H9 (cell line): ENCODE data around the gene AVPR2. TPM values are rescaled to one million over a fixed set of nuclear protein-coding genes. Genes with fewer than 3 reads are reported as not detected.

Experiments
- DNase-seq: peaks from one replicate; pipeline ENCODE4 v3.0.0-alpha.2; 2017
- H2AFZ ChIP-seq: one replicate; pipeline ENCODE4 v1.6.1; 2013; ENCODE audit warnings: mild to moderate bottlenecking, low read length, control low read depth, moderate library complexity
- H2AK5ac ChIP-seq: 2 replicates; pipeline ENCODE4 v1.6.1; 2013; ENCODE audit warnings: low read length, control low read depth, mixed read lengths; ENCODE audit not compliant: insufficient read length
- H2BK120ac ChIP-seq: one replicate; pipeline ENCODE4 v1.6.1; 2013; ENCODE audit warnings: low read depth, mild to moderate bottlenecking, low read length, control low read depth, inconsistent platforms; ENCODE audit not compliant: poor library complexity, severe bottlenecking
- H2BK12ac ChIP-seq: 2 replicates; pipeline ENCODE4 v1.6.1; 2013; ENCODE audit warnings: low read length, control low read depth, mixed read lengths, low read depth; ENCODE audit not compliant: insufficient read length
- H2BK15ac ChIP-seq: 2 replicates; pipeline ENCODE4 v1.6.1; 2013; ENCODE audit warnings: low read depth, low read length, control low read depth
- H2BK20ac ChIP-seq: one replicate; pipeline ENCODE4 v1.6.1; 2013; ENCODE audit warnings: low read depth, mild to moderate bottlenecking, low read length, control low read depth, inconsistent platforms; ENCODE audit not compliant: poor library complexity, severe bottlenecking
- H2BK5ac ChIP-seq: 2 replicates; pipeline ENCODE4 v1.6.1; 2013; ENCODE audit warnings: low read length, control low read depth, mixed read lengths; ENCODE audit not compliant: insufficient read length
- H3K14ac ChIP-seq: 2 replicates; pipeline ENCODE4 v1.6.1; 2013; ENCODE audit warnings: low read length, control low read depth; ENCODE audit not compliant: insufficient read depth
- H3K18ac ChIP-seq: 2 replicates; pipeline ENCODE4 v1.6.1; 2013; ENCODE audit warnings: low read depth, mild to moderate bottlenecking, mixed read lengths, low read length, control low read depth; ENCODE audit not compliant: insufficient read length
- H3K23ac ChIP-seq: 2 replicates; pipeline ENCODE4 v1.6.1; 2013; ENCODE audit warnings: low read length, control low read depth, mixed read lengths, low read depth; ENCODE audit not compliant: insufficient read length
- H3K23me2 ChIP-seq: 2 replicates; pipeline ENCODE4 v1.6.1; 2013; ENCODE audit warnings: low read depth, mild to moderate bottlenecking, mixed read lengths, low read length, control low read depth; ENCODE audit not compliant: insufficient read length, poor library complexity, severe bottlenecking
- H3K27ac ChIP-seq: 2 replicates; pipeline ENCODE4 v1.5.1; 2013; ENCODE audit warnings: low read length, control low read depth, mixed read lengths, low read depth; ENCODE audit not compliant: insufficient read length
- H3K27me3 ChIP-seq: 2 replicates; pipeline ENCODE4 v1.6.1; 2013; ENCODE audit warnings: low read length, control low read depth, inconsistent platforms; ENCODE audit not compliant: insufficient read depth
- H3K4ac ChIP-seq: 2 replicates; pipeline ENCODE4 v1.6.1; 2013; ENCODE audit warnings: low read depth, mild to moderate bottlenecking, control low read depth, inconsistent platforms, low read length, moderate library complexity
- H3K4me1 ChIP-seq: 2 replicates; pipeline ENCODE4 v1.6.1; 2013; ENCODE audit warnings: low read length, control low read depth, inconsistent platforms; ENCODE audit not compliant: insufficient read depth
- H3K4me2 ChIP-seq: 2 replicates; pipeline ENCODE4 v1.6.1; 2013; ENCODE audit warnings: low read length, control low read depth, mixed read lengths; ENCODE audit not compliant: insufficient read length, insufficient read depth
- H3K56ac ChIP-seq: 2 replicates; pipeline ENCODE4 v1.6.1; 2013; ENCODE audit warnings: low read depth, mild to moderate bottlenecking, mixed read lengths, low read length, control low read depth; ENCODE audit not compliant: insufficient read length
- H3K79me1 ChIP-seq: 2 replicates; pipeline ENCODE4 v1.6.1; 2013; ENCODE audit warnings: low read depth, mild to moderate bottlenecking, moderate library complexity, low read length, control low read depth, inconsistent platforms; ENCODE audit not compliant: insufficient read depth, poor library complexity, severe bottlenecking
- H3K79me2 ChIP-seq: 2 replicates; pipeline ENCODE4 v1.6.1; 2013; ENCODE audit warnings: low read length, control low read depth, inconsistent platforms; ENCODE audit not compliant: insufficient read depth
- H3K9ac ChIP-seq: 2 replicates; pipeline ENCODE4 v1.6.1; 2013; ENCODE audit warnings: low read length, control low read depth, mixed read lengths; ENCODE audit not compliant: insufficient read length; ENCODE audit errors: extremely low read depth
- H3K9me3 ChIP-seq: one replicate; pipeline ENCODE4 v1.6.1; 2013; ENCODE audit warnings: low read depth, low read length, inconsistent platforms; ENCODE audit not compliant: control insufficient read depth
- H3T11ph ChIP-seq: one replicate; pipeline ENCODE4 v1.6.1; 2013; ENCODE audit warnings: mild to moderate bottlenecking, low read length, control low read depth, inconsistent platforms
- H4K20me1 ChIP-seq: one replicate; pipeline ENCODE4 v1.6.1; 2013; ENCODE audit not compliant: control insufficient read depth, insufficient read length, insufficient read depth
- H4K5ac ChIP-seq: 2 replicates; pipeline ENCODE4 v1.6.1; 2013; ENCODE audit warnings: low read depth, mild to moderate bottlenecking, mixed read lengths, low read length, control low read depth; ENCODE audit not compliant: insufficient read length
- H4K8ac ChIP-seq: replicated peaks from 2 replicates; pipeline ENCODE4 v1.6.1; 2013; ENCODE audit warnings: low read length, control low read depth, mixed read lengths, low read depth; ENCODE audit not compliant: insufficient read length
- H4K91ac ChIP-seq: 2 replicates; pipeline ENCODE4 v1.6.1; 2013; ENCODE audit warnings: low read depth, mild to moderate bottlenecking, moderate library complexity, mixed read lengths, low read length, control low read depth; ENCODE audit not compliant: insufficient read length
- H3K27ac Mint-ChIP-seq, 3 experiments: 2 replicates in 2 of 3; 3 replicates in 1 of 3; pipeline ENCODE4 v1.8.0; 2020 to 2021; ENCODE audit warnings: mixed read lengths in 3 of 3, mild to moderate bottlenecking in 1 of 3, moderate library complexity in 1 of 3
- H3K27me3 Mint-ChIP-seq: 2 replicates; pipeline ENCODE4 v1.8.0; 2021; ENCODE audit warnings: low read depth, mild to moderate bottlenecking, moderate library complexity, mixed read lengths
- H3K36me3 Mint-ChIP-seq, 3 experiments: 2 replicates in 2 of 3; 3 replicates in 1 of 3; pipeline ENCODE4 v1.8.0; 2020 to 2021; ENCODE audit warnings: low read depth in 3 of 3, mixed read lengths in 3 of 3; ENCODE audit not compliant: insufficient read depth in 1 of 3
- H3K4me1 Mint-ChIP-seq, 2 experiments: 2 replicates each; pipeline ENCODE4 v1.8.0; 2020; ENCODE audit warnings: mixed read lengths in 2 of 2
- H3K4me3 Mint-ChIP-seq, 2 experiments: 2 replicates in 1 of 2; 3 replicates in 1 of 2; pipeline ENCODE4 v1.8.0; 2020 to 2021; ENCODE audit warnings: mild to moderate bottlenecking in 2 of 2, mixed read lengths in 2 of 2, moderate library complexity in 1 of 2
- H3K9me3 Mint-ChIP-seq, 2 experiments: 2 replicates in 1 of 2; 3 replicates in 1 of 2; pipeline ENCODE4 v1.8.0; 2020; ENCODE audit warnings: mild to moderate bottlenecking in 2 of 2, mixed read lengths in 2 of 2, moderate library complexity in 1 of 2
- CTCF ChIP-seq: fragments of 200-600 bp; sonication (generic); conservative IDR thresholded peaks from 3 replicates; pipeline ENCODE4 v1.8.0; 2021; ENCODE audit warnings: antibody characterized with exemption, mild to moderate bottlenecking
- WGBS: extraction: QIAGEN DNeasy Blood & Tissue Kit; methylation state at CpG from one replicate; pipeline ENCODE4 v1.1.7; 2013; ENCODE audit warnings: missing lambda C conversion rate, low lambda C conversion rate, mixed read lengths; ENCODE audit not compliant: insufficient read length; ENCODE audit errors: extremely low coverage; 5-methylcytosine and 5-hydroxymethylcytosine counted together
- total RNA-seq: library from RNA; stranded (reverse); gene quantifications from 2 replicates; pipeline ENCODE4 v1.2.1, GENCODE V29; 2021

Gene AVPR2
- total RNA-seq, 1 experiment from 2014 or later, result not detected

- H3K36me3 Mint-ChIP-seq, result peaks cover 9 to 14% (median 10%) of the 10 kb centered on the region in 3 experiments; a peak in 6 of 7 replicates
- Histone ChIP-seq H3K9ac (no peak overlapping the region), H3K79me2 (no peaks in the 10 kb centered on the region), H2AK5ac (no peak overlapping the region), H4K20me1 (no peaks in the 10 kb centered on the region), H4K8ac (no peak overlapping the region), H2BK120ac (no peak overlapping the region), H3K9me3 (no peaks in the 10 kb centered on the region), H2BK20ac (no peak overlapping the region), H3K79me1 (no peaks in the 10 kb centered on the region), H3K56ac (no peak overlapping the region), H2AFZ (no peak overlapping the region), H3K23me2 (peaks cover 3% of the 10 kb centered on the region), H3K14ac (no peak overlapping the region), H4K91ac (no peak overlapping the region), H3K4ac (no peak overlapping the region), H3K4me1 (no peaks in the 10 kb centered on the region; the same call in none of the 2 replicates), H3K23ac (no peak overlapping the region), H4K5ac (no peak overlapping the region), H3K4me2 (no peak overlapping the region), H3K27ac (no peak overlapping the region), H3K18ac (no peak overlapping the region), H2BK15ac (no peak overlapping the region), H2BK5ac (no peak overlapping the region), H3T11ph (no peak overlapping the region), H3K27me3 (no peaks in the 10 kb centered on the region), H2BK12ac (no peak overlapping the region)
- H3K4me1 Mint-ChIP-seq, result peaks cover 33 to 61% of the 10 kb centered on the region in 2 experiments
- H3K27me3 Mint-ChIP-seq, result peaks cover 29% of the 10 kb centered on the region
- no peak for DNase-seq
- TF ChIP-seq CTCF, result no peak
- no peak overlapping the region; a peak in 1 of 5 replicates for H3K4me3 Mint-ChIP-seq
- no CpG with 5 or more reads among the region's 6 CpGs for WGBS
- H3K27ac Mint-ChIP-seq, result no peak overlapping the region
- H3K9me3 Mint-ChIP-seq, result peaks cover 55 to 72% of the 10 kb centered on the region in 2 experiments
Observed at GRCh38 chrX:153880440-153880815, 24.0 kb upstream of the AVPR2 start.
